BJ (cell line): Measurements from ENCODE around the gene CUX1. TPM values are rescaled to one million over a fixed set of nuclear protein-coding genes. Genes with fewer than 3 reads are reported as not detected.

Source experiments
- CTCF ChIA-PET: fragments of 350-600 bp; formaldehyde crosslinking; extraction: SDS; loops from one replicate; lab custom pipeline; 2021; ENCODE audit warnings: antibody characterized with exemption, inconsistent platforms; lab: Yijun Ruan, JAX
- POLR2A ChIA-PET: fragments of 300-600 bp; sonication (Branson Sonifier 250); formaldehyde crosslinking; extraction: SDS; loops from one replicate; lab custom pipeline; 2021; ENCODE audit warnings: antibody characterized with exemption; lab: Charles Lee
- DNase-seq: peaks from one replicate; pipeline ENCODE4 v3.0.0-alpha.2; 2011; ENCODE audit warnings: low read depth
- H3K27me3 ChIP-seq: 2 replicates; pipeline ENCODE4 v1.6.0; 2011; ENCODE audit warnings: low read length; ENCODE audit not compliant: control insufficient read depth, insufficient read depth
- H3K36me3 ChIP-seq: 2 replicates; pipeline ENCODE4 v1.5.1; 2011; ENCODE audit warnings: low read length; ENCODE audit not compliant: control insufficient read depth, insufficient read depth
- H3K4me3 ChIP-seq: 2 replicates; pipeline ENCODE4 v1.5.1; 2011; ENCODE audit warnings: low read depth, mild to moderate bottlenecking, control low read depth, low read length
- CTCF ChIP-seq: IDR thresholded peaks from 2 replicates; pipeline ENCODE4 v1.5.1; 2011; ENCODE audit warnings: low read depth, mild to moderate bottlenecking, control low read depth, inconsistent platforms, low read length, moderate library complexity; ENCODE audit not compliant: insufficient read depth
- polyA plus RNA-seq: library from polyadenylated mRNA; depleted of rRNA; stranded (reverse); fragments of >200 nt; gene quantifications from 2 replicates; pipeline ENCODE4 v1.2.3, GENCODE V29; 2011

CUX1 gene
- polyA plus RNA-seq, 1 experiment = 36.5 TPM

GRCh38 chr7:101913851-101914250, 96.4 kb downstream of the CUX1 start:
- H3K27me3 ChIP-seq = no peaks in the 10 kb centered on the region
- ChIA-PET CTCF (no interaction called here), POLR2A (no interaction called here)
- H3K36me3 ChIP-seq = peaks cover 11% of the 10 kb centered on the region
- no peak for DNase-seq
- TF ChIP-seq CTCF = no peak
- H3K4me3 ChIP-seq = no peak overlapping the region

DNA sequence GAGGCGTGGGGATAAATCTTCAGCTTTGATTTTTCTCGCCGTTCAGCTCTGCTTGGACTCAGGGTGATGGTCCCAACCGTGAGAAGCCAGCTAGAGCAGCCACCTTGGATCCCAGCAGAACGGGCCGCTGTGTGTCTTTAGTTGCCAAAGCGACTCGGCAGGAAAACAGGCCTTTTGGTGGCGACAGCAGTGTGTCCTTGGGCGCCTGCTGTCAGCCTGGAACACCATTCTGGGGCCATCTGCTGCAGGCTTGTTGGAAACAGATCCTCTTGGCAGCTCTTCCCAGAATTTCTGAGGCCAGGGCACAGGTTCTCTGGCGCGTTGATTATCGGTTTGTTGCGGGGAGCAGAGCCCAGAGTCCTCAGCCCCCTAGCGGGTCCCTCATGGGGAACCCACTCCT, 97.6 kb downstream of the CUX1 start:
- peaks cover 15% of the 10 kb centered on the region for H3K36me3 ChIP-seq
- ChIA-PET CTCF (no interaction called here), POLR2A (no interaction called here)
- H3K27me3 ChIP-seq = no peaks in the 10 kb centered on the region
- DNase-seq = no peak
- TF ChIP-seq CTCF = no peak
- H3K4me3 ChIP-seq = no peak overlapping the region

GRCh38 chr7:101916041-101916800, 98.8 kb downstream of the CUX1 start:
- ChIA-PET CTCF (no interaction called here), POLR2A (no interaction called here)
- DNase-seq = no peak
- H3K36me3 ChIP-seq = peaks cover 15% of the 10 kb centered on the region
- no peak overlapping the region for H3K4me3 ChIP-seq
- no peaks in the 10 kb centered on the region for H3K27me3 ChIP-seq
- no peak for TF ChIP-seq CTCF

DNA sequence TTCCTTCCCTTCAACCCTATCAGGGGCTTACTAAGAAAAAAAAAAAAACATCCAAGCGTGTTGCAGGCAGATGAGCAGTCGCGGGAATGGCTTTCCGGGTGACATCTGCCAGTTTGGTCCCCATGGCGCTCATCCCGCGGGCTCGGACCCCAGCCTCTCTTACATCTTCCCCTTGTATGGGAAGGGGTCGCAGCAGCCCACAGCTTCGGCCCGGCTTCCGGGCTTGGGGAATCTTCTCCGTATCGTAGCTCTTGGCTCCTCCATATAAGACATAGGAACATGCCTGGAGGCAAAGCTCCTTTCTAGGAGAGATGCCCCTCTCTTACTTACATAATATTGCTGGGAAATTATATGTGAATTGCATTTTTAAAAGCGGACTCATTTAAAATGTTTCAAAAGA, 99.5 kb downstream of the CUX1 start:
- ChIA-PET POLR2A (no interaction called here), CTCF (no interaction called here)
- H3K36me3 ChIP-seq = peaks cover 15% of the 10 kb centered on the region
- DNase-seq = no peak
- no peak overlapping the region for H3K4me3 ChIP-seq
- no peaks in the 10 kb centered on the region for H3K27me3 ChIP-seq
- TF ChIP-seq CTCF = no peak

DNA sequence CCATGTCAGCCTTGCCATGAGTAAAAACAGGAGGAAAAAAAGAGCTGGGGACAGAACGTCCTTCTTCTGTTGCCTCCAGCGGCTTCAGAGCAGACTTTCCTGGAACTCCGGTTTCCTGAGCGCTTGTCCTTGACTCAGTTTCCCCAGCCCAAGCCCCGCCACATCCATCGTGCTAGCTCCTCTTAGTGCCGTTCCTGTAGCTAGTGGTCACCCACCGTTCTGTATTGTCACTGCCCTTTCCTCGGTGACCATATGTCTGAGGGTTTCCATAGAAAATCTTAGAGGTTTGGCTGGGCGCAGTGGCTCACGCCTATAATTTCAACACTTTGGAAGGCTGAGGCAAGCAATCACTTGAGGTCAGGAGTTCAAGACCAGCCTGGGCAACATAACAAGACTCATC, 100.1 kb downstream of the CUX1 start:
- POLR2A ChIA-PET = no interaction called here
- TF ChIP-seq CTCF = no peak
- CTCF ChIA-PET = no interaction called here
- no peaks in the 10 kb centered on the region for H3K27me3 ChIP-seq
- no peak for DNase-seq
- peaks cover 15% of the 10 kb centered on the region for H3K36me3 ChIP-seq
- H3K4me3 ChIP-seq = no peak overlapping the region
